HepG2 (cell line): Measurements from ENCODE around the gene ZWILCH. TPM values are rescaled to one million over a fixed set of nuclear protein-coding genes. Genes with fewer than 3 reads are reported as not detected.

ENCODE experiments used
- ATAC-seq: fragments of 200-7000 bp; cut with Tn5 transposase; 3 replicates; pipeline ENCODE4 v1.9.1; 2020; ENCODE audit warnings: mild to moderate bottlenecking, moderate library complexity
- BruUV-seq: library from RNA; stranded (reverse); fragments of 400-500 nt; replicated peaks from 2 replicates; lab custom pipeline; 2021; lab: Mats Ljungman, UMichigan
- CTCF ChIA-PET: fragments of 300-600 bp; formaldehyde crosslinking; extraction: SDS; loops from one replicate; lab custom pipeline; 2021; ENCODE audit warnings: low total read pairs, inconsistent platforms, low intra/inter-chr PET ratio; lab: Yijun Ruan, JAX
- POLR2A ChIA-PET: fragments of 350-600 bp; sonication (Branson Sonifier 250); formaldehyde crosslinking; loops from one replicate; lab custom pipeline; 2020; ENCODE audit warnings: antibody characterized with exemption, inconsistent platforms; lab: Yijun Ruan, JAX
- DNase-seq: peaks from one replicate; pipeline ENCODE4 v3.0.0-alpha.2; 2015; ENCODE audit warnings: low spot score
- FAIRE-seq: peaks from 3 replicates; lab custom pipeline; 2011; peaks lifted over from hg19 to GRCh38; lab: Jason Lieb, UNC
- H2AFZ ChIP-seq: one replicate; pipeline ENCODE4 v1.6.1; 2011; ENCODE audit warnings: low read length, inconsistent platforms
- H3K27ac ChIP-seq: fragments of 300-600 bp; 3 replicates; pipeline ENCODE4 v1.8.0; 2011; ENCODE audit warnings: mixed run types, mild to moderate bottlenecking, mixed read lengths, low read length, inconsistent platforms; ENCODE audit not compliant: insufficient read depth; ENCODE audit errors: extremely low read length
- H3K27me3 ChIP-seq, 2 experiments: fragments of 200-600 bp in 1 of 2; 2 replicates in 1 of 2; 3 replicates in 1 of 2; pipeline versions ENCODE4 v1.6.0 to v1.8.0; 2011; ENCODE audit warnings: low read length in 2 of 2, mild to moderate bottlenecking in 2 of 2, moderate library complexity in 2 of 2, inconsistent platforms in 1 of 2; ENCODE audit not compliant: insufficient read depth in 2 of 2, control insufficient read depth in 1 of 2
- H3K36me3 ChIP-seq, 2 experiments: fragments of 200-600 bp in 1 of 2; replicated peaks in 1 of 2; 2 replicates in 1 of 2; 3 replicates in 1 of 2; pipeline versions ENCODE4 v1.5.1 to v1.8.0; 2011; ENCODE audit warnings: low read length in 2 of 2, inconsistent platforms in 1 of 2; ENCODE audit not compliant: insufficient read depth in 2 of 2, control insufficient read depth in 1 of 2
- H3K4me1 ChIP-seq: 2 replicates; pipeline ENCODE4 v1.5.1; 2012; ENCODE audit warnings: low read length, inconsistent platforms; ENCODE audit not compliant: insufficient read depth
- H3K4me2 ChIP-seq: 2 replicates; pipeline ENCODE4 v1.6.0; 2011; ENCODE audit warnings: low read depth, low read length, inconsistent platforms
- H3K4me3 ChIP-seq, 3 experiments: fragments of 200-600 bp in 1 of 3; sonication (generic), shearing (Covaris generic) in 1 of 3; replicated peaks in 1 of 3; 2 replicates each; pipeline ENCODE4 v1.5.1; 2011 to 2016; ENCODE audit warnings: low read length in 3 of 3, inconsistent platforms in 2 of 3, low read depth in 2 of 3, mild to moderate bottlenecking in 2 of 3, control low read depth in 1 of 3, mixed read lengths in 1 of 3; ENCODE audit not compliant: insufficient read depth in 1 of 3
- H3K79me2 ChIP-seq: one replicate; pipeline ENCODE4 v1.6.1; 2011; ENCODE audit warnings: low read length, inconsistent platforms; ENCODE audit not compliant: insufficient read depth
- H3K9ac ChIP-seq: 2 replicates; pipeline ENCODE4 v1.6.0; 2011; ENCODE audit warnings: mild to moderate bottlenecking, low read depth, low read length, inconsistent platforms; ENCODE audit not compliant: insufficient read depth
- H3K9me3 ChIP-seq: 2 replicates; pipeline ENCODE4 v1.5.1; 2012; ENCODE audit warnings: mild to moderate bottlenecking, low read length
- H4K20me1 ChIP-seq: 2 replicates; pipeline ENCODE4 v1.6.0; 2011; ENCODE audit warnings: inconsistent platforms, mild to moderate bottlenecking, low read length, moderate library complexity; ENCODE audit not compliant: insufficient read depth
- ARNT2 ChIP-seq: sonication (generic); formaldehyde crosslinking; IDR thresholded peaks from 2 replicates; pipeline ENCODE4 v1.8.0; 2022; ENCODE audit warnings: mild to moderate bottlenecking, low read depth, missing genetic modification reagents, moderate library complexity
- FOXM1 ChIP-seq: sonication (generic); formaldehyde crosslinking; IDR thresholded peaks from 2 replicates; pipeline ENCODE4 v1.5.0; 2020; ENCODE audit warnings: missing genetic modification reagents
- FOXP4 ChIP-seq: sonication (generic); formaldehyde crosslinking; IDR thresholded peaks from 2 replicates; pipeline ENCODE4 v1.4.0; 2020; ENCODE audit warnings: missing genetic modification reagents
- IKZF4 ChIP-seq: sonication (generic); formaldehyde crosslinking; IDR thresholded peaks from 2 replicates; pipeline ENCODE4 v1.5.1; 2020; ENCODE audit warnings: borderline replicate concordance, mild to moderate bottlenecking, low read depth, missing genetic modification reagents; ENCODE audit errors: not compliant biosample characterization
- PAF1 ChIP-seq: IDR thresholded peaks from 2 replicates; pipeline ENCODE4 v1.6.1; 2016; ENCODE audit warnings: missing genetic modification reagents, missing compliant biosample characterization
- PCBP2 ChIP-seq: fragments of 200-400 bp; formaldehyde crosslinking; optimal IDR thresholded peaks from 2 replicates; pipeline ENCODE3; 2018; ENCODE audit warnings: low read length, low read depth; ENCODE audit not compliant: poor library complexity, severe bottlenecking
- RBM39 ChIP-seq: fragments of 200-400 bp; formaldehyde crosslinking; IDR thresholded peaks from one replicate; pipeline ENCODE4 v1.6.1; 2018; ENCODE audit warnings: antibody characterized with exemption, mild to moderate bottlenecking, low read depth, low read length; ENCODE audit not compliant: poor library complexity, severe bottlenecking
- SIX4 ChIP-seq: sonication (generic); formaldehyde crosslinking; IDR thresholded peaks from 2 replicates; pipeline ENCODE4 v1.4.0; 2020; ENCODE audit warnings: missing genetic modification reagents
- ZMYM3 ChIP-seq: sonication (generic); formaldehyde crosslinking; IDR thresholded peaks from 2 replicates; pipeline ENCODE4 v1.5.1; 2020; ENCODE audit warnings: mild to moderate bottlenecking, missing genetic modification reagents
- ZNF256 ChIP-seq: sonication (generic); formaldehyde crosslinking; conservative IDR thresholded peaks from 2 replicates; pipeline ENCODE4 v1.4.0; 2020; ENCODE audit warnings: missing genetic modification reagents
- ZNF792 ChIP-seq: IDR thresholded peaks from 2 replicates; pipeline ENCODE4 v1.6.1; 2016
- whole genome bisulfite sequencing: methylation state at CpG from one replicate; pipeline ENCODE4 v1.1.6; 2017; ENCODE audit warnings: low lambda C conversion rate; 5-methylcytosine and 5-hydroxymethylcytosine counted together
- in situ Hi-C: cut with HindIII; loops from 2 replicates; pipeline ENCODE4 v1.10.0; 2017; ENCODE audit warnings: low pct_unique_long_range_greater_than_20kb; ENCODE audit not compliant: extremely low pct_ligation_motif_present
- intact Hi-C: fragments of 100-400 bp; cut with micrococcal nuclease; formaldehyde crosslinking; loops from one replicate; pipeline ENCODE4 v1.10.0; 2022; ENCODE audit not compliant: unreplicated experiment
- polyA plus RNA-seq, 8 experiments: library from polyadenylated mRNA; depleted of rRNA in 3 of 8; stranded (reverse) in 7 of 8; unstranded in 1 of 8; fragments of >200 nt; fragmentation: Illumina TruSeq in 4 of 8; extraction: Trizol in 4 of 8; gene quantifications; 2 replicates each; pipeline versions ENCODE4 v1.2.1 to v1.2.3, GENCODE V29; 2011 to 2016; ENCODE audit warnings: low read depth in 4 of 8, missing spikeins in 1 of 8, mixed read lengths in 1 of 8; ENCODE audit not compliant: insufficient read depth in 1 of 8
- total RNA-seq, 5 experiments: library from RNA; depleted of rRNA; stranded (reverse); fragments of >200 nt; fragmentation: Illumina TruSeq; extraction: Trizol; gene quantifications; 2 replicates each; pipeline ENCODE4 v1.2.3, GENCODE V29; 2016; ENCODE audit warnings: low read depth in 1 of 5
- TF ChIP-seq, protein P1 (sequence below): sonication (generic); formaldehyde crosslinking; conservative IDR thresholded peaks from 2 replicates; pipeline ENCODE4 v1.4.0; 2020; ENCODE audit warnings: missing genetic modification reagents
- TF ChIP-seq, protein P2 (sequence below): sonication (generic); formaldehyde crosslinking; IDR thresholded peaks from 2 replicates; pipeline ENCODE4 v1.4.0; 2020; ENCODE audit warnings: missing genetic modification reagents, low read depth, mild to moderate bottlenecking, borderline replicate concordance
- TF ChIP-seq, protein P3 (sequence below): sonication (generic); formaldehyde crosslinking; IDR thresholded peaks from 2 replicates; pipeline ENCODE4 v1.4.0; 2020; ENCODE audit warnings: mild to moderate bottlenecking, missing genetic modification reagents
- TF ChIP-seq, protein P4 (sequence below): fragments of 450-650 bp; IDR thresholded peaks from 2 replicates; pipeline ENCODE4 v1.6.1; 2017; ENCODE audit warnings: mild to moderate bottlenecking

Gene ZWILCH
- total and polyA plus RNA-seq, 2 of the 13 experiments (the other 11 are each of a cell fraction or from before 2014, with no cell fraction given) = 9.5 to 27.8 TPM

DNA sequence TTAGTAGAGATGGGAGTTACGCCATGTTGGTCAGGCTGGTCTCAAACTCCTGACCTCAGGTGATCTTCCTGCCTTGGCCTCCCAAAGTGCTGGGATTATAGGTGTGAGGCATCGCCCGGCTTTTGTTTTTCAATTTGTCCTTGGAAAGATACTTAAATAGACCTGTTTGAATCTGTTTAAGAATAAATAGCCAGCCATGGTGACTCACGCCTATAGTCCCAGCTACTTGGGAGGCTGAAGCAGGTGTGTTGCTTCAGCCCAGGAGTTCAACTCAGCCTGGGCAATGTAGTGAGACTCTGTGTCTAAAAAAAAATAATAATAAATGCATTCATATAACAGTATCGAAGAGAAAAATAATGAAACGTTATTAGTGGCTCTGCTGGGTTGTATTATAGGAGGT is 24.9 kb upstream of the ZWILCH start:
- Histone ChIP-seq H3K27me3 (no peaks in the 10 kb centered on the region), H3K36me3 (peaks cover 17 to 34% of the 10 kb centered on the region in 2 experiments), H3K27ac (no peak overlapping the region), H3K79me2 (no peaks in the 10 kb centered on the region), H3K4me1 (no peaks in the 10 kb centered on the region), H3K4me3 (no peak overlapping the region), H3K4me2 (no peak overlapping the region), H4K20me1 (no peaks in the 10 kb centered on the region), H3K9me3 (no peaks in the 10 kb centered on the region), H2AFZ (no peak overlapping the region), H3K9ac (no peak overlapping the region)
- DNase-seq = no peak
- no peak for ATAC-seq
- BruUV-seq = no TSS peak
- POLR2A ChIA-PET = no interaction called here
- intact Hi-C loops (no loop called here), in situ Hi-C loops (loop anchor here (25.0 kb wide), 1 partner anchor 93 kb away; the partner anchor contains the start of gene MAP2K1)
- CTCF ChIA-PET = no interaction called here
- 96% methylated on average over 6 of the region's 6 CpGs for WGBS
- FAIRE-seq = no peak
- TF ChIP-seq, protein P1, sequence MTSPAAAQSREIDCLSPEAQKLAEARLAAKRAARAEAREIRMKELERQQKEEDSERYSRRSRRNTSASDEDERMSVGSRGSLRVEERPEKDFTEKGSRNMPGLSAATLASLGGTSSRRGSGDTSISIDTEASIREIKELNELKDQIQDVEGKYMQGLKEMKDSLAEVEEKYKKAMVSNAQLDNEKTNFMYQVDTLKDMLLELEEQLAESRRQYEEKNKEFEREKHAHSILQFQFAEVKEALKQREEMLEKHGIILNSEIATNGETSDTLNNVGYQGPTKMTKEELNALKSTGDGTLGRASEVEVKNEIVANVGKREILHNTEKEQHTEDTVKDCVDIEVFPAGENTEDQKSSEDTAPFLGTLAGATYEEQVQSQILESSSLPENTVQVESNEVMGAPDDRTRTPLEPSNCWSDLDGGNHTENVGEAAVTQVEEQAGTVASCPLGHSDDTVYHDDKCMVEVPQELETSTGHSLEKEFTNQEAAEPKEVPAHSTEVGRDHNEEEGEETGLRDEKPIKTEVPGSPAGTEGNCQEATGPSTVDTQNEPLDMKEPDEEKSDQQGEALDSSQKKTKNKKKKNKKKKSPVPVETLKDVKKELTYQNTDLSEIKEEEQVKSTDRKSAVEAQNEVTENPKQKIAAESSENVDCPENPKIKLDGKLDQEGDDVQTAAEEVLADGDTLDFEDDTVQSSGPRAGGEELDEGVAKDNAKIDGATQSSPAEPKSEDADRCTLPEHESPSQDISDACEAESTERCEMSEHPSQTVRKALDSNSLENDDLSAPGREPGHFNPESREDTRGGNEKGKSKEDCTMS (CRISPR knock-in tag) = no peak
- TF ChIP-seq RBM39 (no peak), SIX4 (CRISPR knock-in tag) (no peak), FOXM1 (CRISPR knock-in tag) (no peak), ZNF256 (CRISPR knock-in tag) (no peak), PCBP2 (no peak), FOXP4 (CRISPR knock-in tag) (no peak), ZMYM3 (no peak), ARNT2 (CRISPR knock-in tag) (no peak), IKZF4 (no peak), ZNF792 (CRISPR knock-in tag) (no peak), PAF1 (CRISPR knock-in tag) (no peak)
- TF ChIP-seq, protein P2, sequence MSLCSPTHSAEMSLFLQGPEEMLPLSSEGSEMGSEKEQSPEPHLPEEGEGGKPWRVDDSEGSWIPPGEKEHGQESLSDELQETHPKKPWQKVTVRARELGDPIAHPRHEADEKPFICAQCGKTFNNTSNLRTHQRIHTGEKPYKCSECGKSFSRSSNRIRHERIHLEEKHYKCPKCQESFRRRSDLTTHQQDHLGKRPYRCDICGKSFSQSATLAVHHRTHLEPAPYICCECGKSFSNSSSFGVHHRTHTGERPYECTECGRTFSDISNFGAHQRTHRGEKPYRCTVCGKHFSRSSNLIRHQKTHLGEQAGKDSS (CRISPR knock-in tag) = no peak
- TF ChIP-seq, protein P3, sequence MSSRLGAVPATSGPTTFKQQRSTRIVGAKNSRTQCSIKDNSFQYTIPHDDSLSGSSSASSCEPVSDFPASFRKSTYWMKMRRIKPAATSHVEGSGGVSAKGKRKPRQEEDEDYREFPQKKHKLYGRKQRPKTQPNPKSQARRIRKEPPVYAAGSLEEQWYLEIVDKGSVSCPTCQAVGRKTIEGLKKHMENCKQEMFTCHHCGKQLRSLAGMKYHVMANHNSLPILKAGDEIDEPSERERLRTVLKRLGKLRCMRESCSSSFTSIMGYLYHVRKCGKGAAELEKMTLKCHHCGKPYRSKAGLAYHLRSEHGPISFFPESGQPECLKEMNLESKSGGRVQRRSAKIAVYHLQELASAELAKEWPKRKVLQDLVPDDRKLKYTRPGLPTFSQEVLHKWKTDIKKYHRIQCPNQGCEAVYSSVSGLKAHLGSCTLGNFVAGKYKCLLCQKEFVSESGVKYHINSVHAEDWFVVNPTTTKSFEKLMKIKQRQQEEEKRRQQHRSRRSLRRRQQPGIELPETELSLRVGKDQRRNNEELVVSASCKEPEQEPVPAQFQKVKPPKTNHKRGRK (CRISPR knock-in tag) = no peak
- TF ChIP-seq, protein P4, sequence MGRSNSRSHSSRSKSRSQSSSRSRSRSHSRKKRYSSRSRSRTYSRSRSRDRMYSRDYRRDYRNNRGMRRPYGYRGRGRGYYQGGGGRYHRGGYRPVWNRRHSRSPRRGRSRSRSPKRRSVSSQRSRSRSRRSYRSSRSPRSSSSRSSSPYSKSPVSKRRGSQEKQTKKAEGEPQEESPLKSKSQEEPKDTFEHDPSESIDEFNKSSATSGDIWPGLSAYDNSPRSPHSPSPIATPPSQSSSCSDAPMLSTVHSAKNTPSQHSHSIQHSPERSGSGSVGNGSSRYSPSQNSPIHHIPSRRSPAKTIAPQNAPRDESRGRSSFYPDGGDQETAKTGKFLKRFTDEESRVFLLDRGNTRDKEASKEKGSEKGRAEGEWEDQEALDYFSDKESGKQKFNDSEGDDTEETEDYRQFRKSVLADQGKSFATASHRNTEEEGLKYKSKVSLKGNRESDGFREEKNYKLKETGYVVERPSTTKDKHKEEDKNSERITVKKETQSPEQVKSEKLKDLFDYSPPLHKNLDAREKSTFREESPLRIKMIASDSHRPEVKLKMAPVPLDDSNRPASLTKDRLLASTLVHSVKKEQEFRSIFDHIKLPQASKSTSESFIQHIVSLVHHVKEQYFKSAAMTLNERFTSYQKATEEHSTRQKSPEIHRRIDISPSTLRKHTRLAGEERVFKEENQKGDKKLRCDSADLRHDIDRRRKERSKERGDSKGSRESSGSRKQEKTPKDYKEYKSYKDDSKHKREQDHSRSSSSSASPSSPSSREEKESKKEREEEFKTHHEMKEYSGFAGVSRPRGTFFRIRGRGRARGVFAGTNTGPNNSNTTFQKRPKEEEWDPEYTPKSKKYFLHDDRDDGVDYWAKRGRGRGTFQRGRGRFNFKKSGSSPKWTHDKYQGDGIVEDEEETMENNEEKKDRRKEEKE = no peak
